Erythroblast (primary cell): ENCODE results near the gene TSC22D3.

Experiments used
- GATA1 ChIP-seq: IDR thresholded peaks from 2 replicates; pipeline ENCODE4 v1.6.1; 2011; ENCODE audit warnings: low read depth, mild to moderate bottlenecking, control low read depth, low read length, moderate library complexity
- POLR2A ChIP-seq: IDR thresholded peaks from 2 replicates; pipeline ENCODE4 v1.6.1; 2011; ENCODE audit warnings: mild to moderate bottlenecking, low read length

- peak; percentile 34 for TF ChIP-seq POLR2A
- TF ChIP-seq GATA1 = no peak
These were observed 48.6 kb downstream of the TSC22D3 start for GRCh38 chrX:107726816-107727534.
